CD4-positive, alpha-beta T cell treated with Interleukin-17A for 4 hours (primary cell): ENCODE results near the gene ITSN1.
"Not testable (repeated sequence)": the region's sequence is repeated elsewhere in the genome, so short reads cannot be mapped to it uniquely, and the experiment has no call there.

Experiments
- DNase-seq: peaks from one replicate; pipeline ENCODE4 v3.0.0-alpha.2; 2020; ENCODE audit warnings: mixed read lengths

Gene ITSN1

GRCh38 chr21:33775100-33775828 lies 133.0 kb downstream of the ITSN1 start:
- DNase-seq, result no peak

DNA sequence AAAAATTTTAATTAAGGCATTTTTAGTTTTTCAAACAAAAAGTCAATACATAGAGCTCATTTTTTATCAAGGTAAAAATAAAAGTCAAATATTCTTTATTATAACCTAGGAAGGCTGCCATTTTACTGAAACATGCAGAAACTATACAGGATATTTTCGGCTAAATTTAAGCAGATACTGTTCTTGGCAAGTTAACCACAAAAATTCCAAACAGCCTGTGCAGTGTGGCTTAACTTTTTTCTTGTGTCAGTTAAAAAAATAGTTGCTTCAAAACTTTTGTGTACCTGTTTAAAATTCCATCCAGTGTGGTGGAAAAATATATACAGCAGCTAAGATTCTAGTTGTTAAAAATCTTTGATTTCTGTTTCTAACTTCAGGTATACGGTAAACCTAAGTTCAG lies 138.3 kb downstream of the ITSN1 start:
- no peak for DNase-seq

DNA sequence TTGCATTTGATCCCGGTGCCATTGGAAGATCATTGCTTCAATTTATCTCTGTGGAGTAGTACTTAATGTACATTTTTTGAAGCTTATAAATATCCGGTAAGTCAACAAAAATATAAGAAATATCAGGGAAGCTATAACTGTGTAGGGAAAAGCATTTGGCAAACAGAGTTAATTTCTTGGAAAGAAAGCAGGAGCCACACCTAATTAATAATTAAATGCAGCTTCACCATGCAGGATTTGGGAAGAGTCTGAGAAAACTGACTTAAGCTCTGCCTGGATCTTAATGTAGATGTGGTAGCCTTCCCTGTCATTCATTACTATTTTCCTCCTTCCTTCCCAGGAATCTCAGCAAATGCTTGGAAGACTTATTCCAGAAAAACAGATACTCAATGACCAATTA lies 138.8 kb downstream of the ITSN1 start:
- DNase-seq, result no peak

DNA sequence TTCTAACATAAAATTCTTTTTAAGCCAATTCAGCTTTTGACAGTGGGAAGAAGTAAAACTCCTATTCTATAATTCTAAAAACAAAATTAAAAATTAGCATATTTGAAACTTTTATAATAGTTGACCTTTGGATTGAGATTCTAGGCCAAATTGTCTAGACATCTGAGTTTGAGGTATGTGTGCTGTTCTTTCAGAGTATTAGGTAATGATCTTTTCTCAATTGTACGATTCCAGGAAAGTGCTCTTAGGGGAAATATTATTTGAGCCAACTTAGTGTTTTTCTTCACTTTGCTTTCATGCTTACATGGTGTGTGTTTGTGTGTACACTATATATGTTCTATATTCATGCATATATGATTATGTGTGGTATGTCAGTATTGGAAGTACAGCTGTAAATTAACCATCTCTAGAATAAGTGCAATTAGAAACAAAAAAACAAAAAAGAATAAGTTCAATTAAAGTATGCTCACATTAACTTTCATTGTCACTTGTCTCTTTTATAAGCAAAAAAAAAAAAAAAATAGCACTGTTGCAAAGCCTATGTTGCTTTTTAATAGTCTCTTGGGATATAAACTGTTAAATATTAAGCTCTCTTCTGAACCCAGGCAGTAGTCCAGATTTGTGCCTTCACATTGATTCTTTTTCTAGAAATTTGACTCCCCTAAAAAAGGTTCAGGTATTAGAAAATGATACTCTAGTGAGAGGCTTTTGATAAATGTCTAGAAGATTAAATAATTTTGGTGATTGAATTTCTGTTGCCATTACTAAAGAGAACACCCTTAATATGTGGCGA lies 141.1 kb downstream of the ITSN1 start:
- no peak for DNase-seq

- DNase-seq, result no peak
Observed at GRCh38 chr21:33787431-33787830, 145.1 kb downstream of the ITSN1 start.

DNA sequence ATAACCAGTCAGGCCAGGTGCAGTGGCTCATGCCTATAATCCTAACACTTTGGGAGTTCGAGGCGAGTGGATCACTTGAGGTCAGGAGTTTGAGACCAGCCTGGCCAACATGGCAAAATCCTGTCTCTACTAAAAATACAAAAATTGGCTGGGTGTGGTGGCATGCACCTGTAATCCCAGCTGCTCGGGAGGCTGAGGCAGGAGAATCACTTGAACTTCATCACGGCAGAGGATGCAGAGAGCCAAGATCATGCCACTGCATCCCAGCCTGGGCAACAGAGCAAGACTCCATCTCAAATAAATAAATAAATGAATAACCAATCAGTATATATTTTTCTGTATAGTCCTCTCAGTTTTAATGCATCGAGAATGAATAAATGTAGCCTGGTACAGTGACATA lies 146.1 kb downstream of the ITSN1 start:
- not testable (repeated sequence) for DNase-seq

- DNase-seq, result no peak
Observed at GRCh38 chr21:33789697-33790096, 147.4 kb downstream of the ITSN1 start.

DNA sequence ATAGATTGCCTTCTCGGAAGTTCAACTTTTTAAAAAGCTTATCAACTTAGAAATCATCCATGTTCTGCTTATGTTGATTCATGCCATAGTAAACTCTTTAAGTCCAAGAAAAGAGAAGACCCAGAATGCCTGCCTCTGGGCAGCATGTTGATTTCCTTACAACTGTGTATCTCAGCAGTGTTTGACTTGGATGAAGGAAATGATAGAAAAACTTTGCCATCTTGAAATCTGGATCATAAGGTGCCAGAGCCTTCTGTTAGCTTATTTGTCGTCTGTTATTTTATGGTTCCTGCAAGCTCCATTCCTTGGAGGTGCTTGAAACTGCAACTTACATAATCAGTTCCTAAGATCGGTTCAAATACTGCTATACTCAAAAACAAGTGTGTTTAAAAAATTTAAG lies 148.8 kb downstream of the ITSN1 start:
- no peak for DNase-seq

- DNase-seq, result no peak
Observed at GRCh38 chr21:33794596-33794995, 152.3 kb downstream of the ITSN1 start.

DNA sequence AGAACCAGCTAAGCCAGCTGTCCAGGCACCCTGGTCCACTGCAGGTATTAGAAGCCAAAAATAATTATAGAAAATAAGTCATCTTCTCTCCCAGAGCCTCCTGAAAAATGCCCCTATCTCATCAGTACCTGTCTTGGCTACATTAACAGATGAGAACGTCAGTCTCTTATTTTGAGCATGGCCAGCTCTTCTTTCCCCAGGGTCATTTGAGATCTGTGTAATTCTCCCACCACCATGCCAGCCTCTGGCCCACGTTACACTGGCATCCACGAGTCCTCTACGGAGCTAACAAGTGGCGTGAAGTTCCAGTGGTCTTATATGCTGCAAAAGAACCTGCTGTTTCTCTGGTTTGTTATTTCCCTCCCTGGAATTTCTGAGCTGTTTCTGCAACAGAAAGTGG lies 155.3 kb downstream of the ITSN1 start:
- DNase-seq, result no peak

DNA sequence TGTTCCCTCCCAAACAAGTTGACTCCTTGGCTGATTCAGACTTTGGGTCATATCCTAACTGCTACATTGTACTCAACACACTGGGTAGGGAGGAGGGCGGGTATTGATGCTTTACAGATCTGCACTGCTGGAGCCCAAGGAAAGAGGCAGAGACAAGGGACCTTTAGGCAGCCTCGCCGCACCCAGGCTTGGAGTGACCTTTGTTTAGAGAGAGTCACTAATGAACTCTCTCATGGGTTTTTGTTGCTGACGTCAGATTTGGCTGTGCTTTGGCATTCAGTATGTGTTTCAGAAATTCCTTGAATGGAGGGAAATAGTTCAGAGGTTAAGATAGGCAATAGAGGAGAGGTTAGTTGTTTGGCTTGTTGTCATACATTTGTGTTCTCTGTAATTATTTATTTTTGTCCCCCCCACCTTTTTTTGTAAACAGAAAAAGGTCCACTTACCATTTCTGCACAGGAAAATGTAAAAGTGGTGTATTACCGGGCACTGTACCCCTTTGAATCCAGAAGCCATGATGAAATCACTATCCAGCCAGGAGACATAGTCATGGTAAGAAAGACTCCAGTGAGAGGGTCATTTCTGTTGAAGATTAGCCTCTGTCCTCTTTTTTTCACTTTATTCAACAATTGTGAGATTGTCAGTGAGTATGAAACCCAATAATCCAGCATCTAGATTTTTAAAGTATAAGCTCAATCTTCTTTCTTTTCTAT lies 157.2 kb downstream of the ITSN1 start:
- DNase-seq, result no peak

GRCh38 chr21:33800753-33801423 lies 158.6 kb downstream of the ITSN1 start:
- DNase-seq, result no peak

- DNase-seq, result no peak
Observed at GRCh38 chr21:33801424-33802405, 159.4 kb downstream of the ITSN1 start.

DNA sequence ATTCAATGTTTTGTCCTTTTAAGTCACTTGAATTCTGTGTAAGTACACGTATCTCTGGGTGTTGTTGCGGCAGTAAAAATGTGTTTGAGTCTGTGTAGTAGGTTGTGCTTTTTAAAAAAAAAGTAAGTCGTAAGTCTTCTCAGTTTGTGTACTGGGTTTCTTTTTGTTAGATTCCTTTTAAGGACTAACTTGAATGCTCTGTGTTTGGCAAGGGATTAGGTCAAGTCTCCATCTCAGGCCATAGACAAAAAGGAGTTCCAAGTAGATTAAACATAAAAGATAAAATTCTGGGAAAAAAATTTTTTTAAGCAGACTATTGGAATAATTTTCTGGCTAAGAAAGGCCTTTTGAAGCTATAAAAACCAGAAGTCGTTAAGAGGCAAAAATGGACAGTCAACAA lies 160.2 kb downstream of the ITSN1 start:
- DNase-seq, result no peak

DNA sequence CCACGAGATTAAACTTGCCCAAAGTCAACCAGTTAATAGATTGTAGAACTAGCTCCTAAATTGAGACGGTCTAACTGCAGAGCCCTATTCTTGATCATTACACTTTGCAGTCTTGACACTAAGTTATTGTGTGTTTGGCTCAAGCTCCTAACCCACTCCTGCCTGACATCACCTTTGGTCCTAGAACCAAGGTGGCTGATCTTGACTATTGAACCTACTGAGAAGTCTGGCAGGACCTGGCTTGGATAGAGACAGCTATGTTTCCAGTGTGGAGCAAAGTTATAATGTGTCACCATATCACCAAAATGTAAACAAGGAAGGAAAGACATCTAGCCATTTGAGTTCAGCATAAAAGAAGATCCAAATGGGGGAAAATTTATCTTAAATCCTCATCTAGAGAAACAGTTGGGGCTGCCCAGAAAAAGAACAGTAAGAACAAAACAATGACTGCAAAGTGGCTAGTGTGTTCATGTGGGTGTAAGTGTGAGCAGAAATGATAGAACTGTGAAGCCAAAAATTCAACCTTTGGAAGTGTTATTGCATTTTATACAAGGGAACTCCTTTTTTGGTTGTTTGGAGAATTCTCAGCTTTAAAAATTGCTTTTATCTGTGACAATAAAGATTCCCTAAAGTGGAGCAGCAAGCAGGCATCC lies 166.5 kb downstream of the ITSN1 start:
- DNase-seq, result no peak

DNA sequence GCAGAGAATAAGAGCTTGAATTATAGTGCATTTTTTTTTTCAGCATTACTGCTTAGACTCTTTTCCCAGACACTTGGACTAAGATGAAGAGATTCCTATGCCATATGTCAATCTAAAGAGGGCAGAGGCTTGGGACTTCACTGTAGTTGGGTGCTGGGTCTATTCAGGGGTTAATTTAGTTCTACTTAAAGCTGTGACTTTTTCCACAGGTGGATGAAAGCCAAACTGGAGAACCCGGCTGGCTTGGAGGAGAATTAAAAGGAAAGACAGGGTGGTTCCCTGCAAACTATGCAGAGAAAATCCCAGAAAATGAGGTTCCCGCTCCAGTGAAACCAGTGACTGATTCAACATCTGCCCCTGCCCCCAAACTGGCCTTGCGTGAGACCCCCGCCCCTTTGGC lies 168.5 kb downstream of the ITSN1 start:
- DNase-seq, result no peak

DNA sequence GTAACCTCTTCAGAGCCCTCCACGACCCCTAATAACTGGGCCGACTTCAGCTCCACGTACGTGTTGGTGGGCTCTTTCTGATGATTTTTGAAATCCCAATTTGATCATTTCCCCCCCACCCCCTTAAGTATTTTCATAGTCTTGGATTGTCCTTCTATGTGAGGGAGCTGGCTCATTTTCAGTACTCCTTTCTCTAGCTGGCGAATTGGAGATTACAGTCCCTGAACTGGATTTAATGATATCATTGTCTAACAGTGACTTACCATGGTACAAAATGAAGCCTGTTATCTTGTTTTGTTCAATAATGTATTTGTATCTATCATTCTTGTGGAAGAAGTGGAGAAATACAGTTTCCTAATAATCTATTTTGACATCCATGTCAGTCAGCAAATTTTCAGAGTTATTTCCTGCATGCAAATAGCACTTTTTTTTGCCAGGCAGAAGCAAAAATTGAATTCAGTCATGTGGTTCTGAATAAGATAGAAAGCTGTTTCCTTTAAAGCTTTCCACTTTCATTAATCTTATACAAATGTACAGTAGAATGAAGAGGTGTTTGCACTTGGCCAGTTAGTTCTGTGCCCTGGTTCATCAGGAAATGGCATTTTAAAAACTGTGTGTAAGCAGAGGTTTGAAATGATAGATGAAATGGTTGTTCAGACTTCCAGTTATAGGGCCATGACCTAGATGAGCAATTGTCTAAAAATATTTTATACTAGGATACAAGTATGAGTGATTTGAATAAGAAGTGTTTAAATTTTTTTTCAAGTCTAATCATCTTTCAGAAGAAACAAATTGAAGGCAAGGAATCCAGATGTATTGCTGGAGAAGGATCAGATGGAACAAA lies 169.1 kb downstream of the ITSN1 start:
- no peak for DNase-seq

DNA sequence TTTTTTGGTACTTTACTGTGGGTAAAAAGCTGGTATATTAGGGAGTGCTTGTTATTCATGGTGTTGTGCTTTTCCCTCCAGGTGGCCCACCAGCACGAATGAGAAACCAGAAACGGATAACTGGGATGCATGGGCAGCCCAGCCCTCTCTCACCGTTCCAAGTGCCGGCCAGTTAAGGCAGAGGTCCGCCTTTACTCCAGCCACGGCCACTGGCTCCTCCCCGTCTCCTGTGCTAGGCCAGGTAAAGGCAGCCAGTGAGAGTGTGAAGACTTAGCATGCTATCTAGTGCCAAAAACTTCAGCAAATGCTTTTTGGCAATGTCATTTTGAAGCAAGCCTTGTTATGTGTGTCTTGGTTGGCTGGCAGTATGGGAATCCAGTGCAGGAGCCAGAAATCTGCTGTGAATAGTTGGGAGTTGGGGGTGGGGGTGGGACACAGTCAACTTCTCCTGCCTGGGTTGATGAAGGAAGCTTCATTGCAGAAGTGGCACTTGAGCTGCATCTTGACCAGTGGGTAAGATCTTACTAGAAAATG lies 171.6 kb downstream of the ITSN1 start:
- DNase-seq, result no peak

- no peak for DNase-seq
Observed at GRCh38 chr21:33815143-33815707, 172.9 kb downstream of the ITSN1 start.

GRCh38 chr21:33816174-33816573 lies 173.9 kb downstream of the ITSN1 start:
- no peak for DNase-seq
